MCF 10A (cell line): ENCODE measurements around the gene KCNAB1. TPM values are rescaled to one million over a fixed set of nuclear protein-coding genes. Genes with fewer than 3 reads are reported as not detected.

Source experiments
- BruUV-seq: library from RNA; stranded (reverse); fragments of 400-500 nt; replicated peaks from 2 replicates; lab custom pipeline; 2021; lab: Mats Ljungman, UMichigan
- CTCF ChIA-PET: fragments of 300-600 bp; sonication (Branson Sonifier 250); formaldehyde crosslinking; extraction: SDS; loops from one replicate; lab custom pipeline; 2021; ENCODE audit warnings: antibody characterized with exemption, inconsistent platforms; lab: Yijun Ruan, JAX
- POLR2A ChIA-PET: fragments of 300-600, 350-650 bp; sonication (Branson Sonifier 250); formaldehyde crosslinking; extraction: SDS; loops from one replicate; lab custom pipeline; 2020; ENCODE audit warnings: antibody characterized with exemption, inconsistent platforms; lab: Yijun Ruan, JAX
- DNase-seq: peaks from one replicate; pipeline ENCODE4 v3.0.0-alpha.2; 2018; ENCODE audit not compliant: unreplicated experiment
- H3K27ac Mint-ChIP-seq: one replicate; pipeline ENCODE4 v1.8.0; 2022; ENCODE audit warnings: mild to moderate bottlenecking, low read depth, mixed read lengths; ENCODE audit not compliant: unreplicated experiment
- H3K27me3 Mint-ChIP-seq: one replicate; pipeline ENCODE4 v1.8.0; 2022; ENCODE audit warnings: mixed read lengths; ENCODE audit not compliant: insufficient read depth, unreplicated experiment
- H3K36me3 Mint-ChIP-seq: one replicate; pipeline ENCODE4 v1.8.0; 2022; ENCODE audit warnings: mild to moderate bottlenecking, moderate library complexity, mixed read lengths; ENCODE audit not compliant: insufficient read depth, unreplicated experiment
- H3K4me1 Mint-ChIP-seq: one replicate; pipeline ENCODE4 v1.8.0; 2022; ENCODE audit warnings: mixed read lengths; ENCODE audit not compliant: insufficient read depth, unreplicated experiment
- H3K4me3 Mint-ChIP-seq: one replicate; pipeline ENCODE4 v1.8.0; 2022; ENCODE audit warnings: mild to moderate bottlenecking, moderate library complexity, mixed read lengths; ENCODE audit not compliant: unreplicated experiment
- H3K9me3 Mint-ChIP-seq: one replicate; pipeline ENCODE4 v1.8.0; 2022; ENCODE audit warnings: mixed read lengths; ENCODE audit not compliant: unreplicated experiment
- intact Hi-C: fragments of 100-400 bp; cut with micrococcal nuclease; formaldehyde crosslinking; loops from 2 replicates; pipeline ENCODE4 v1.14.1; 2022
- total RNA-seq: library from RNA; stranded (reverse); gene quantifications from 2 replicates; pipeline ENCODE4 v1.2.3, GENCODE V29; 2022
- TF ChIP-seq, protein P1 (sequence below): fragments of 200-600 bp; IDR thresholded peaks from one replicate; pipeline ENCODE4 v1.8.0; 2022; ENCODE audit warnings: antibody characterized with exemption, mild to moderate bottlenecking; ENCODE audit not compliant: unreplicated experiment

The KCNAB1 gene
- total RNA-seq, 1 experiment from 2014 or later = 0.44 TPM

DNA sequence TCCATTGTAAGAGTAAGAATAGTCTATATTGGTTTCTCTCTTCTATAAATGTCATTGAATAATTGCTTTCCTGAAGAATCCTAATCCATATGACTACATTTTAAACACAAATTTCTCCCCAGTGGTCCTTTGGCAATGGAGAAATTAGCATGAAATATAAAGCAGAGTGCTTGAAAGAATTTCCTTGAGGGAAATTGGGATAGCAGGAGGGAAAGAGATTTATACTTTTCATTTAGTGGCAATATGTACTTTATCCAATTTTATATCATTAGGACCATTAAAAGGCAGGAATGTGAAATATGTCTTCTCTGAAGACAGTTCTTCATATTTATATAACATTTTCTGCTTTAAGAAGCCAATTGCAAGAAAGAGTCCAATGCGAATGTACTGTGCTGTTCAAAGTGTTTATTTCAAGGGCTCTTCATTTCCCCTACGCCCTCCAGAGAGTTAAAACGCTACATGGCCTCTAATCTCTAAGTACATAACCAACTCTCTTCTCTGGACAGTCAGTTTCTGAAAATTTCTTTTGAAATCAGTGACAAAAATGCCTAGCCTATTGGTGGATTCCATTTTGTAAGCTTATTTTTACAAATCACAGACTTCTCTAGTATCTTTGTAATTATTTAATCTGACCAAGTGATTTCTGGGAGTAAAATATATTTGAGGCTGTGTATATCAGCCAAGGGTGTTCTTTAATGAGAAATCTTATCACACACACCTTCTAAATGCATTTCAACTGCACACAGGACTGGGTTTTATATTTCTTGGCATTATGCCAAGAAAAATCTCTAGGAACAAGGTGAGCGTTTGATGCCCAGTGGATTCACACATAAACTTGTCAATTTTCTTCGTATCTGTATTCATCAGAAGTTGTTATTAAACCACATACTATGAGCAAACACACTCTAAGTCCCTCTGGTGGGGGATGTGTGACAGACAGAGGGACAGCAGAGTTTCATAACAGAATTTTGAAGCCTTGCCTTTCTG is 51.2 kb downstream of the KCNAB1 start:
- BruUV-seq = no TSS peak
- TF ChIP-seq, protein P1, sequence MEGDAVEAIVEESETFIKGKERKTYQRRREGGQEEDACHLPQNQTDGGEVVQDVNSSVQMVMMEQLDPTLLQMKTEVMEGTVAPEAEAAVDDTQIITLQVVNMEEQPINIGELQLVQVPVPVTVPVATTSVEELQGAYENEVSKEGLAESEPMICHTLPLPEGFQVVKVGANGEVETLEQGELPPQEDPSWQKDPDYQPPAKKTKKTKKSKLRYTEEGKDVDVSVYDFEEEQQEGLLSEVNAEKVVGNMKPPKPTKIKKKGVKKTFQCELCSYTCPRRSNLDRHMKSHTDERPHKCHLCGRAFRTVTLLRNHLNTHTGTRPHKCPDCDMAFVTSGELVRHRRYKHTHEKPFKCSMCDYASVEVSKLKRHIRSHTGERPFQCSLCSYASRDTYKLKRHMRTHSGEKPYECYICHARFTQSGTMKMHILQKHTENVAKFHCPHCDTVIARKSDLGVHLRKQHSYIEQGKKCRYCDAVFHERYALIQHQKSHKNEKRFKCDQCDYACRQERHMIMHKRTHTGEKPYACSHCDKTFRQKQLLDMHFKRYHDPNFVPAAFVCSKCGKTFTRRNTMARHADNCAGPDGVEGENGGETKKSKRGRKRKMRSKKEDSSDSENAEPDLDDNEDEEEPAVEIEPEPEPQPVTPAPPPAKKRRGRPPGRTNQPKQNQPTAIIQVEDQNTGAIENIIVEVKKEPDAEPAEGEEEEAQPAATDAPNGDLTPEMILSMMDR = no peak
- DNase-seq = no peak
- intact Hi-C loops = no loop called here
- H3K9me3 Mint-ChIP-seq = no peaks in the 10 kb centered on the region
- H3K27ac Mint-ChIP-seq = no peak overlapping the region
- ChIA-PET POLR2A (no interaction called here), CTCF (interaction anchor here (0.7 to 1.6 kb wide), 5 partner anchors 19 to 383 kb away, joined by 3 to 8 read pairs (median 4); partner anchors contain the start of gene SSR3)
- H3K4me1 Mint-ChIP-seq = no peaks in the 10 kb centered on the region
- no peaks in the 10 kb centered on the region for H3K36me3 Mint-ChIP-seq
- H3K4me3 Mint-ChIP-seq = no peak overlapping the region
- peaks cover 10% of the 10 kb centered on the region for H3K27me3 Mint-ChIP-seq

DNA sequence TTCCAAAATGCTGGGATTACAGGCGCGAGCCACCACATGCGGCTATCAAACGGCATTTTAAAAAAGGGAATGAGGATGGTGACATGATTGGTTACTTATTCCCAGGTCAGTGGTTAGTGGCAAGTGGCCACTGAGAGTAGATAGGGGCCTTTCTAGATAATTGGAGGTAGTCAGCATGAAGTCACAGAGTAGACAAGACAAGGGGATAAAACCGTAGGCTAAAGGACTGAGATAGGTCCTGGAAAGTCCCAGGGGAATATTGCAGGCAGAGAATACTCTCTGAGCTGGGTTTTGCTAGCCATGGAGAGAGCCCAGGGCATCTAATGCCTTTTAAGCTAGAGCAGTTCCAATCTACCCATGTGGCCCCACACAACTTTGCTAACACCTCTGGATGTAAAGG is 52.2 kb downstream of the KCNAB1 start:
- no peak for DNase-seq
- Mint-ChIP-seq H3K36me3 (no peaks in the 10 kb centered on the region), H3K27ac (no peak overlapping the region), H3K4me1 (no peaks in the 10 kb centered on the region), H3K4me3 (no peak overlapping the region), H3K9me3 (no peaks in the 10 kb centered on the region), H3K27me3 (peaks cover under 1% of the 10 kb centered on the region)
- POLR2A ChIA-PET = no interaction called here
- CTCF ChIA-PET = interaction anchor here (0.7 to 2.2 kb wide), 4 partner anchors 20 to 383 kb away, joined by 3 to 8 read pairs (median 4); partner anchors contain the start of gene SSR3
- BruUV-seq = no TSS peak
- TF ChIP-seq, protein P1 = no peak
- intact Hi-C loops = no loop called here

DNA sequence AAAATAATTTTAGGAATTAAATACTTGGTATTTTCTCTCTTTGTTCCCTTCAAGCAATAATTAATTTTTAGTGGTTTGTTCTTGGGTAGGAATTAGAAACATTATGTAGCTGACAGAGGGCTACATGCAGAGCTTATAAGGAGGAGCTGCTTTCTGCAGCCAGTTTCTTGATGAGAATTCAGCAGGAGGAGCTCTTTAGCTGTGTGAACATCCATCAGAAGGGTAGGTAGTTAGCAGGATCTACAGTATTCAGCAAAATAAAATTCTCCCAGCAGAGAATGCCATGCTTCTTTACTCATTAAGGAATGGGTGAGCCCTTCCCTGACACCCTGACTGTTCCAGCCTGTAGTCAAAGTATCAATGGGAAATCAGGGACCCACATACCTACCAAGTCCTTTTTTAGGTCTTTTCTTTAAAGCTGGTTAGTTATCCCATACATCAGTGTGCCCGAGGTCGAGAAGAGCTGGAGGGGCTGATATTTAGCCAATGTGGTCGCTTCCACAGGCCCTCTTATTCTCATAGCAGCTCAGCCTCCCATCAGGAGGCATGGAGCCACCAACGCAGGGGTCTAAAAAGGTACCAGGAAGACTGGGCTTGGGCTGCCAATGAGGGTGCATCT is 54.0 kb downstream of the KCNAB1 start:
- DNase-seq = peak; percentile 51
- no TSS peak for BruUV-seq

More for the DNA sequence above, 54.0 kb downstream of the KCNAB1 start:
- Mint-ChIP-seq H3K36me3 (no peaks in the 10 kb centered on the region), H3K4me3 (no peak overlapping the region), H3K4me1 (no peaks in the 10 kb centered on the region), H3K27me3 (no peaks in the 10 kb centered on the region), H3K9me3 (no peaks in the 10 kb centered on the region), H3K27ac (no peak overlapping the region)
- ChIA-PET POLR2A (no interaction called here), CTCF (interaction anchor here (0.6 to 4.0 kb wide), 20 partner anchors 18 to 907 kb away, joined by 3 to 29 read pairs (median 4); no protein-coding TSS in a partner anchor)
- intact Hi-C loops = loop anchor here (1.0 kb wide), 2 partner anchors 208 to 335 kb away; no protein-coding TSS in a partner anchor
- TF ChIP-seq, protein P1 = peak; percentile 25
